ENCODE results near the gene EBP. TPM values are rescaled to one million over a fixed set of nuclear protein-coding genes. Genes with fewer than 3 reads are reported as not detected.
A peak's percentile ranks its signal among the peaks of the same experiment; 100 is the strongest.

The EBP gene
- total RNA-seq, 1 donor from 2014 or later = 66.0 TPM

- Mint-ChIP-seq H3K9me3 (ENCODE audit: unreplicated experiment) (no peaks in the 10 kb centered on the region), H3K36me3 (ENCODE audit: low read depth, unreplicated experiment) (peaks cover 11% of the 10 kb centered on the region), H3K4me3 (ENCODE audit: unreplicated experiment) (peak overlapping the region; percentile 89), H3K4me1 (ENCODE audit: low read depth, unreplicated experiment) (peaks cover 13% of the 10 kb centered on the region), H3K27ac (ENCODE audit: unreplicated experiment) (peak overlapping the region; percentile 95), H3K27me3 (ENCODE audit: low read depth, unreplicated experiment) (no peaks in the 10 kb centered on the region)
- no peak overlapping the region for H2AFZ ChIP-seq (ENCODE audit: low read depth, low read length)
- H3K4me2 ChIP-seq (ENCODE audit: low read length) = peak overlapping the region; percentile 98
- peak overlapping the region; percentile 95 for H3K27ac ChIP-seq (ENCODE audit: low read depth, low read length)
- H3K4me3 ChIP-seq (ENCODE audit: insufficient read depth, low read depth, low read length) = peak overlapping the region; percentile 91
- H4K20me1 ChIP-seq (ENCODE audit: insufficient read depth, low read length) = peaks cover 25% of the 10 kb centered on the region
- peaks cover 10% of the 10 kb centered on the region for H3K4me1 ChIP-seq (ENCODE audit: insufficient read depth, low read length)
- H3K9me3 ChIP-seq (ENCODE audit: insufficient read depth, low read depth, low read length) = no peaks in the 10 kb centered on the region
- FAIRE-seq (peak; percentile 34), DNase-seq (ENCODE audit: low read depth) (no peak)
- H3K36me3 ChIP-seq (ENCODE audit: insufficient read depth, low read length) = peaks cover 3% of the 10 kb centered on the region
- no peaks in the 10 kb centered on the region for H3K27me3 ChIP-seq (ENCODE audit: insufficient read depth, low read length)
- H3K9ac ChIP-seq (ENCODE audit: low read length) = peak overlapping the region; percentile 100
- no peak for TF ChIP-seq EZH2 (IDR thresholded peaks at IDR 0.05; ENCODE audit: insufficient read depth, low read length)
- no peak for TF ChIP-seq CTCF (IDR thresholded peaks at IDR 0.05; ENCODE audit: insufficient read depth, low read depth, low read length)
- peaks cover 58% of the 10 kb centered on the region for H3K79me2 ChIP-seq (ENCODE audit: insufficient read depth, low read length)
Observed at GRCh38 chrX:48476919-48477318, 44.7 kb upstream of the EBP start.

- no peaks in the 10 kb centered on the region for H3K9me3 ChIP-seq (ENCODE audit: insufficient read depth, low read depth, low read length)
- H3K27ac ChIP-seq (ENCODE audit: low read depth, low read length) = no peak overlapping the region
- no peaks in the 10 kb centered on the region for H3K9me3 Mint-ChIP-seq (ENCODE audit: unreplicated experiment)
- H3K9ac ChIP-seq (ENCODE audit: low read length) = peak overlapping the region; percentile 100
- peaks cover 14% of the 10 kb centered on the region for H3K36me3 ChIP-seq (ENCODE audit: insufficient read depth, low read length)
- H3K4me1 Mint-ChIP-seq (ENCODE audit: low read depth, unreplicated experiment) = peaks cover 11% of the 10 kb centered on the region
- peak overlapping the region; percentile 91 for H3K4me3 ChIP-seq (ENCODE audit: insufficient read depth, low read depth, low read length)
- TF ChIP-seq CTCF (IDR thresholded peaks at IDR 0.05; ENCODE audit: insufficient read depth, low read depth, low read length) = no peak
- TF ChIP-seq EZH2 (IDR thresholded peaks at IDR 0.05; ENCODE audit: insufficient read depth, low read length) = no peak
- H3K27ac Mint-ChIP-seq (ENCODE audit: unreplicated experiment) = no peak overlapping the region
- H3K4me1 ChIP-seq (ENCODE audit: insufficient read depth, low read length) = peaks cover 7% of the 10 kb centered on the region
- no peaks in the 10 kb centered on the region for H3K27me3 Mint-ChIP-seq (ENCODE audit: low read depth, unreplicated experiment)
- peak overlapping the region; percentile 98 for H3K4me2 ChIP-seq (ENCODE audit: low read length)
- H3K36me3 Mint-ChIP-seq (ENCODE audit: low read depth, unreplicated experiment) = peaks cover 12% of the 10 kb centered on the region
- H3K4me3 Mint-ChIP-seq (ENCODE audit: unreplicated experiment) = peak overlapping the region; percentile 89
- H2AFZ ChIP-seq (ENCODE audit: low read depth, low read length) = no peak overlapping the region
- H3K79me2 ChIP-seq (ENCODE audit: insufficient read depth, low read length) = peaks cover 58% of the 10 kb centered on the region
- FAIRE-seq (no peak), DNase-seq (ENCODE audit: low read depth) (no peak)
- H3K27me3 ChIP-seq (ENCODE audit: insufficient read depth, low read length) = no peaks in the 10 kb centered on the region
- H4K20me1 ChIP-seq (ENCODE audit: insufficient read depth, low read length) = peaks cover 25% of the 10 kb centered on the region
Observed at GRCh38 chrX:48477960-48478755, 43.5 kb upstream of the EBP start.

- Histone ChIP-seq H3K79me2 (ENCODE audit: insufficient read depth, low read length) (peaks cover 58% of the 10 kb centered on the region), H3K27ac (ENCODE audit: low read depth, low read length) (no peak overlapping the region), H3K4me2 (ENCODE audit: low read length) (peak overlapping the region; percentile 98), H3K4me3 (ENCODE audit: insufficient read depth, low read depth, low read length) (no peak overlapping the region), H3K36me3 (ENCODE audit: insufficient read depth, low read length) (peaks cover 16% of the 10 kb centered on the region), H3K9ac (ENCODE audit: low read length) (no peak overlapping the region), H2AFZ (ENCODE audit: low read depth, low read length) (no peak overlapping the region), H3K4me1 (ENCODE audit: insufficient read depth, low read length) (peaks cover 5% of the 10 kb centered on the region), H3K9me3 (ENCODE audit: insufficient read depth, low read depth, low read length) (no peaks in the 10 kb centered on the region), H4K20me1 (ENCODE audit: insufficient read depth, low read length) (peaks cover 25% of the 10 kb centered on the region), H3K27me3 (ENCODE audit: insufficient read depth, low read length) (no peaks in the 10 kb centered on the region)
- no peak overlapping the region for H3K27ac Mint-ChIP-seq (ENCODE audit: unreplicated experiment)
- H3K9me3 Mint-ChIP-seq (ENCODE audit: unreplicated experiment) = no peaks in the 10 kb centered on the region
- no peak overlapping the region for H3K4me3 Mint-ChIP-seq (ENCODE audit: unreplicated experiment)
- no peaks in the 10 kb centered on the region for H3K27me3 Mint-ChIP-seq (ENCODE audit: low read depth, unreplicated experiment)
- DNase-seq (ENCODE audit: low read depth) = no peak
- no peak for FAIRE-seq
- H3K4me1 Mint-ChIP-seq (ENCODE audit: low read depth, unreplicated experiment) = peaks cover 9% of the 10 kb centered on the region
- TF ChIP-seq EZH2 (IDR thresholded peaks at IDR 0.05; ENCODE audit: insufficient read depth, low read length) (no peak), CTCF (IDR thresholded peaks at IDR 0.05; ENCODE audit: insufficient read depth, low read depth, low read length) (no peak)
- H3K36me3 Mint-ChIP-seq (ENCODE audit: low read depth, unreplicated experiment) = peaks cover 12% of the 10 kb centered on the region
Observed at GRCh38 chrX:48478806-48479205, 42.8 kb upstream of the EBP start.
